ENCODE results near the gene CHMP2A. TPM values are rescaled to one million over a fixed set of nuclear protein-coding genes. Genes with fewer than 3 reads are reported as not detected.
A peak's percentile ranks its signal among the peaks of the same experiment; 100 is the strongest.

The CHMP2A gene
- polyA plus RNA-seq, 1 of the 3 experiments (the other 2 are of a cell fraction), result 381 TPM

DNA sequence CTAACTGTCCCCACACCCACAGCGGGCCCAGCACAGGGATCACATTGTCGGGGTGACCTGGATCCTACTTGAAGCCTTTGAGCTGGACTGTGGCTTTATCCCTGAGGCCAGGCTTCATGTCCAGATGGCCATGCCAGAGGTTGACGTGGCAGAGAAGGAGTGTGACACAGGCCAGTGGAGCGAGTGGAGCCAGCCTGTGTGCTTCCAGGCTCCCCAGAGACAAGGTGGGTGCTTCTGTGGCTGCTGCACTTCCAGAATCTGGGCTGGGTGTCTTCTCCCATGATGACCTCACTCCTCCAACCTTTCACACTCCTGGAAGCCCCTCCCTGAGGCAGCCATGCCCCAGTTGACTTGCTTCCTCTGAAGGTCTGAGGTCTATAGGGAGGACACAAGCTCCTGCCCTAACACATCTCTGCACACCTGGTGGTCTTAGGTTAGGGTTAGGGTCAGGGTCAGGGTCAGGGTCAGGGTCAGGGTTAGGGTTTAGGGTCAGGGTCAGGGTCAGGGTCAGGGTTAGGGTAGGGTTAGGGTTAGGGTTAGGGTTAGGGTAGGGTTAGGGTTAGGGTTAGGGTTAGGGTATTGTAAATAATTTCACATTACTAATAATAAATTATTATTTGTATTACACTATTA, 31.3 kb upstream of the CHMP2A start:
- ChIA-PET POLR2A (no interaction called here), CTCF (no interaction called here)
- Histone ChIP-seq H4K20me1 (ENCODE audit: insufficient read depth) (no peaks in the 10 kb centered on the region), H3K27ac (ENCODE audit: low read depth in 2 of 2, low read length in 1 of 2) (peak overlapping the region; percentile 3 to 59; a peak in 2 of 4 replicates), H3K4me2 (no peak overlapping the region), H3K79me2 (ENCODE audit: insufficient read depth) (peaks cover 14% of the 10 kb centered on the region; the same call in 1 of the 2 replicates), H3K27me3 (ENCODE audit: insufficient read depth) (no peaks in the 10 kb centered on the region), H3K9me2 (no peaks in the 10 kb centered on the region), H3K4me3 (ENCODE audit: low read depth in 2 of 2, low read length in 1 of 2) (no peak overlapping the region), H3K9me3 (no peaks in the 10 kb centered on the region), H2AFZ (ENCODE audit: low read depth) (no peak overlapping the region), H3K9ac (no peak overlapping the region), H3F3A (replicated peaks; ENCODE audit: insufficient read depth) (peaks cover 9% of the 10 kb centered on the region), H3K36me3 (replicated peaks in 1 of 2; ENCODE audit: control insufficient read depth in 1 of 2, insufficient read depth in 2 of 2, low read length in 1 of 2) (peaks cover 12 to 17% of the 10 kb centered on the region in 2 experiments), H3K4me1 (ENCODE audit: control insufficient read depth in 1 of 2, insufficient read depth in 2 of 2, low read depth in 1 of 2, low read length in 1 of 2) (peaks cover 0 to 6% of the 10 kb centered on the region in 2 experiments; a peak in 1 of 4 replicates)
- TF ChIP-seq SIN3A (IDR thresholded peaks at IDR 0.05; ENCODE audit: borderline replicate concordance, low read depth, low read length) (no peak), RXRA (IDR thresholded peaks at IDR 0.05; ENCODE audit: borderline replicate concordance, low read depth) (no peak), FOXM1 (IDR thresholded peaks at IDR 0.05; ENCODE audit: low read depth) (no peak)
- TF ChIP-seq, protein P1, sequence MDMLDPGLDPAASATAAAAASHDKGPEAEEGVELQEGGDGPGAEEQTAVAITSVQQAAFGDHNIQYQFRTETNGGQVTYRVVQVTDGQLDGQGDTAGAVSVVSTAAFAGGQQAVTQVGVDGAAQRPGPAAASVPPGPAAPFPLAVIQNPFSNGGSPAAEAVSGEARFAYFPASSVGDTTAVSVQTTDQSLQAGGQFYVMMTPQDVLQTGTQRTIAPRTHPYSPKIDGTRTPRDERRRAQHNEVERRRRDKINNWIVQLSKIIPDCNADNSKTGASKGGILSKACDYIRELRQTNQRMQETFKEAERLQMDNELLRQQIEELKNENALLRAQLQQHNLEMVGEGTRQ (IDR thresholded peaks at IDR 0.05; ENCODE audit: borderline replicate concordance, low read depth, low read length), result no peak
- DNase-seq, result no peak
- WGBS (ENCODE audit: low lambda C conversion rate), result no CpG with 5 or more reads among the region's 4 CpGs

DNA sequence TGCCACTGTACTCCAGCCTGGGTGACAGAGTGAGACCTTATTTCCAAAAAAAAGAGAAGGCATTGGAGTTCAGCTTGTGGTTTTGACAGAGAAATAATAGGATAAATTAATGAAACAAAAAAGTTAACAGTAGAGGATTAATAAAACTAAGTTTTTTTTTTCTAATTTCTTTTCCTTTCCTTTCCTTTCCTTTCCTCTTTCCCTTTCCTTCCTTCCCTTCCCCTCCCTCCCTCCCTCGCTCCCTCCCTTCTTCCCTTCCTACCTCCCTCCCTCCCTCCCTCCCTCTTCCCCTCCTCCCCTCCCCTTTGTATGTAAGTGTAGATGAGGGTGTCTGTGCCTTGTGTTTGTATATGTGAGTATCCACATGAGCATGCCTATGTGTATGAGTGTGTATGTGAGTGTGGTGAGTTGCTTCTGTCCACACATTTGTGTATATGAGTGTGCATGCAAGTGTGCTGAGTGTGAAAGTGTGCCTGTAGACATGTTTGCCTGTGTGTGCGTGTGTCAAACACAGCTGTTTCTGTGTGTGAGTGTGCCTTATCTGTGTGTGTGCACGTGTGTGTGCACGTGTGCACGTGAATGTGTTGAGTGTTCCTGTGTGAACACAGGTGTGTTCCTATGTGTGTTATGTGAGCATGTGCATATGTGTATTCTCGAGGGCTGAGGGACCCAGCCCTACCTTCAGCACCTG, 30.7 kb upstream of the CHMP2A start:
- WGBS (ENCODE audit: low lambda C conversion rate), result 73% methylated on average over 5 of the region's 6 CpGs
- H3K9me3 ChIP-seq, result no peaks in the 10 kb centered on the region
- peaks cover 20% of the 10 kb centered on the region; the same call in 1 of the 2 replicates for H3K79me2 ChIP-seq (ENCODE audit: insufficient read depth)
- H3K4me3 ChIP-seq (ENCODE audit: low read depth in 2 of 2, low read length in 1 of 2), result no peak overlapping the region
- no peaks in the 10 kb centered on the region for H3K27me3 ChIP-seq (ENCODE audit: insufficient read depth)
- H3K9ac ChIP-seq, result no peak overlapping the region
- H2AFZ ChIP-seq (ENCODE audit: low read depth), result no peak overlapping the region
- no peak for DNase-seq
- H3F3A ChIP-seq (replicated peaks; ENCODE audit: insufficient read depth), result peaks cover 9% of the 10 kb centered on the region
- peaks cover 0 to 6% of the 10 kb centered on the region in 2 experiments; a peak in 1 of 4 replicates for H3K4me1 ChIP-seq (ENCODE audit: control insufficient read depth in 1 of 2, insufficient read depth in 2 of 2, low read depth in 1 of 2, low read length in 1 of 2)
- H4K20me1 ChIP-seq (ENCODE audit: insufficient read depth), result no peaks in the 10 kb centered on the region
- no peaks in the 10 kb centered on the region for H3K9me2 ChIP-seq
- H3K4me2 ChIP-seq, result no peak overlapping the region
- H3K27ac ChIP-seq (ENCODE audit: low read depth in 2 of 2, low read length in 1 of 2), result peak overlapping the region in 1 of 2 experiments; percentile 59; a peak in 1 of 4 replicates
- ChIA-PET CTCF (no interaction called here), POLR2A (no interaction called here)
- peaks cover 12 to 19% of the 10 kb centered on the region in 2 experiments for H3K36me3 ChIP-seq (replicated peaks in 1 of 2; ENCODE audit: control insufficient read depth in 1 of 2, insufficient read depth in 2 of 2, low read length in 1 of 2)
- TF ChIP-seq JUND (IDR thresholded peaks at IDR 0.05) (no peak), RXRA (IDR thresholded peaks at IDR 0.05; ENCODE audit: borderline replicate concordance, low read depth) (no peak), POLR2AphosphoS5 (IDR thresholded peaks at IDR 0.05; ENCODE audit: low read depth, low read length) (no peak), TEAD4 (IDR thresholded peaks at IDR 0.05; ENCODE audit: borderline replicate concordance, insufficient read depth) (no peak), NFIC (IDR thresholded peaks at IDR 0.05; ENCODE audit: borderline replicate concordance) (no peak), FOXM1 (IDR thresholded peaks at IDR 0.05; ENCODE audit: low read depth) (no peak), GABPA (IDR thresholded peaks at IDR 0.05; ENCODE audit: low read depth) (no peak), SMC3 (IDR thresholded peaks at IDR 0.05; ENCODE audit: low read depth, low read length) (no peak), SIN3A (IDR thresholded peaks at IDR 0.05; ENCODE audit: borderline replicate concordance, low read depth, low read length) (no peak), MXI1 (IDR thresholded peaks at IDR 0.05; ENCODE audit: low read depth, low read length) (no peak)
- TF ChIP-seq, protein P2, sequence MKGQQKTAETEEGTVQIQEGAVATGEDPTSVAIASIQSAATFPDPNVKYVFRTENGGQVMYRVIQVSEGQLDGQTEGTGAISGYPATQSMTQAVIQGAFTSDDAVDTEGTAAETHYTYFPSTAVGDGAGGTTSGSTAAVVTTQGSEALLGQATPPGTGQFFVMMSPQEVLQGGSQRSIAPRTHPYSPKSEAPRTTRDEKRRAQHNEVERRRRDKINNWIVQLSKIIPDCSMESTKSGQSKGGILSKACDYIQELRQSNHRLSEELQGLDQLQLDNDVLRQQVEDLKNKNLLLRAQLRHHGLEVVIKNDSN (IDR thresholded peaks at IDR 0.05; ENCODE audit: borderline replicate concordance, low read depth), result no peak
- TF ChIP-seq, protein P3, sequence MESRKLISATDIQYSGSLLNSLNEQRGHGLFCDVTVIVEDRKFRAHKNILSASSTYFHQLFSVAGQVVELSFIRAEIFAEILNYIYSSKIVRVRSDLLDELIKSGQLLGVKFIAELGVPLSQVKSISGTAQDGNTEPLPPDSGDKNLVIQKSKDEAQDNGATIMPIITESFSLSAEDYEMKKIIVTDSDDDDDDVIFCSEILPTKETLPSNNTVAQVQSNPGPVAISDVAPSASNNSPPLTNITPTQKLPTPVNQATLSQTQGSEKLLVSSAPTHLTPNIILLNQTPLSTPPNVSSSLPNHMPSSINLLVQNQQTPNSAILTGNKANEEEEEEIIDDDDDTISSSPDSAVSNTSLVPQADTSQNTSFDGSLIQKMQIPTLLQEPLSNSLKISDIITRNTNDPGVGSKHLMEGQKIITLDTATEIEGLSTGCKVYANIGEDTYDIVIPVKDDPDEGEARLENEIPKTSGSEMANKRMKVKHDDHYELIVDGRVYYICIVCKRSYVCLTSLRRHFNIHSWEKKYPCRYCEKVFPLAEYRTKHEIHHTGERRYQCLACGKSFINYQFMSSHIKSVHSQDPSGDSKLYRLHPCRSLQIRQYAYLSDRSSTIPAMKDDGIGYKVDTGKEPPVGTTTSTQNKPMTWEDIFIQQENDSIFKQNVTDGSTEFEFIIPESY (IDR thresholded peaks at IDR 0.05; ENCODE audit: borderline replicate concordance, low read depth), result no peak
- TF ChIP-seq, protein P1 (IDR thresholded peaks at IDR 0.05; ENCODE audit: borderline replicate concordance, low read depth, low read length), result no peak

Data from SK-N-SH (cell line).